Dermis blood vessel endothelial cell (primary cell): ENCODE data around the gene CCDC122. TPM values are rescaled to one million over a fixed set of nuclear protein-coding genes. Genes with fewer than 3 reads are reported as not detected.

ENCODE experiments used
- DNase-seq: peaks from one replicate; pipeline ENCODE4 v3.0.0; 2010
- total RNA-seq: library from RNA; depleted of rRNA; stranded (reverse); fragments of >200 nt; gene quantifications from 2 replicates; pipeline ENCODE4 v1.2.3, GENCODE V29; 2014

The CCDC122 gene
- total RNA-seq, 1 donor from 2014 or later: 0.68 TPM

DNA sequence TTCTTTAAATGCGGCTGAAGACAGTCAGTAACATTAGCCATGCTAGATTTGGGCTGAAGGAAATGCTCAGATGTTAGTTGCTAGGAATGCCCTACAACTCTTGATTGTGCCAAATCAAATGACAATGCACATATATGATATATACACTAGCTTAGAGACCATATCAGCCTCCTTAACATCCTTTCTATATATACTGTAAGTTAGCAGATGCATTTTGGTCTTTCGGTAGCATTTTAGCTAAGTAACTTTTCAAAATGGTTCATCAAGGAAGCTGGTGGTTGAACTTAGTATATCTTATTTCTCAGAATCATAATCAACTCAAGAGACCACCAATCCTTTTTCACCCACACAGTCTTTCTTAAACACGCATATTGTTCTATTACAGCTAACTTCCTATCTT lies 78.7 kb downstream of the CCDC122 start:
- no peak for DNase-seq

DNA sequence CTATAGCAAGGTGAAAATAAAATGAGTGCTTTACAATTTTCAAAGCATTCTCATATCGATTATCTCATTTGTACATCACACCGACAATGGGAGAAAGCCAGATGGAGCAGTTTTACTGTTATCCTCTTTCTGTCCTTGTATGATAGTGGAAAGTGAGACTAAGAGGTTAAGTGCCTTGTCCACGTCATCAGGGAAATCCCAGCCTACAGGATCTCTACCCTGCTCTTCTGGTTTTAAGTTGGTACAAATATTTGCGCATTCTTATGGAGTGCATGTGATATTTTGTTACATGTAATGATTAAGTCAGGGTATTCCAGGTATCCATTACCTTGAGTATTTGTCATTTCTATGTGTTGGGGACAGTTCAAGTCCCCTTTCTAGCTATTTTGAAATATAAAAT lies 80.3 kb downstream of the CCDC122 start:
- no peak for DNase-seq

DNA sequence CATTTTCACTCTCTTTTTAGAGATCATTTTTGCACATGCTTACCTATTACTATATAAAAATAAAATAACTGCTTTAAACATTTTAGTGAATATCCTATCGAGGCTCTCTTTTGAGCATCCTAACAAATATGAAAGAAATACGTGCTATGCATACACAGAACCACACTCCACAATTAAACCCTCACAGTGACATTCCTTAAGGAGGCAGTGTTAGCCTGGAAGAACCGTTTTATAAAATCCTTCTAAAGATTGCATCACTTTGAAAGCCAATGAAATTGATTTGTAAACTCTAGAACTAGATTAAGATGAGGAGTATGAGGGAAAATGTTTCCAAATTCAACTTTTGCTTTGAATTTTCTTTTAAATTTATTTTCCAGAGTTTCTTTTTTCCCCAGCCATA lies 81.7 kb downstream of the CCDC122 start:
- DNase-seq: no peak

DNA sequence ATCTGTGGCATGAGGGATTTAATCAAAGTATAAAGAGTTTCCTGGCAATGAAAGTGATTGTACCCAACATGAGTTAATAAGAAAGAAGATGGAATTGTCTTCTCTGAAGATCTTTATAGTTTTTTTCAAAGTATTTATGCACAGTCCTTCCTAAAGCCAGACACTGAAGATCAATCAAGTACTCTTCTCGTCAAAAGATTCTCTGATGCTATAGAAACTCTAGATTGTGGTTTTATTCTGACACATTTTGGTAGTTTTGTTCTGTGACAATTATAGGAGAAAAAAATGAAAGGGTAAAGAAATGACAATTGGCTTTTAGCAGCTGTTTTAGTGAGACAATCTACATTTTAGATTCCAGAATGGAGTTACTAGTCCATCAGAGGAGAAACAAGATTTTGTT lies 82.4 kb downstream of the CCDC122 start:
- DNase-seq: no peak

DNA sequence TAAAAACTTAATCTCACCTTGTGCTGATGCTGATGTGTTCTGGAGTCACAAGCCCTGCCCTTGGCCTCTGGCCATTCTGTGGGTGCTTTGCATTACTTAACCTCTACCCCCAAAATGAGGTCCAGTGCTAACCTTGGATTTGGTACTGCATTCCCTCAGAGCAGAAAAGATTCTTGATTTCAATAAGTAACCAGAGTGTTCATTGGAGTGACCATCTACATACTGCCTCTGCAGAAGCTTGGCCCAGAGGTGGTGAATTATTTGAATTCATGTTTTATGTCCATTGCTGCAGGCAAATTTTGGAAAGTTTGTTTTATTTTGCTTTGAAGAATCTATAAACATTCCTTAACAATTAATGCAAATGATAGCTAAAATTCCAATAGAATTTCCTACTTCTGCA lies 85.1 kb downstream of the CCDC122 start:
- no peak for DNase-seq

DNA sequence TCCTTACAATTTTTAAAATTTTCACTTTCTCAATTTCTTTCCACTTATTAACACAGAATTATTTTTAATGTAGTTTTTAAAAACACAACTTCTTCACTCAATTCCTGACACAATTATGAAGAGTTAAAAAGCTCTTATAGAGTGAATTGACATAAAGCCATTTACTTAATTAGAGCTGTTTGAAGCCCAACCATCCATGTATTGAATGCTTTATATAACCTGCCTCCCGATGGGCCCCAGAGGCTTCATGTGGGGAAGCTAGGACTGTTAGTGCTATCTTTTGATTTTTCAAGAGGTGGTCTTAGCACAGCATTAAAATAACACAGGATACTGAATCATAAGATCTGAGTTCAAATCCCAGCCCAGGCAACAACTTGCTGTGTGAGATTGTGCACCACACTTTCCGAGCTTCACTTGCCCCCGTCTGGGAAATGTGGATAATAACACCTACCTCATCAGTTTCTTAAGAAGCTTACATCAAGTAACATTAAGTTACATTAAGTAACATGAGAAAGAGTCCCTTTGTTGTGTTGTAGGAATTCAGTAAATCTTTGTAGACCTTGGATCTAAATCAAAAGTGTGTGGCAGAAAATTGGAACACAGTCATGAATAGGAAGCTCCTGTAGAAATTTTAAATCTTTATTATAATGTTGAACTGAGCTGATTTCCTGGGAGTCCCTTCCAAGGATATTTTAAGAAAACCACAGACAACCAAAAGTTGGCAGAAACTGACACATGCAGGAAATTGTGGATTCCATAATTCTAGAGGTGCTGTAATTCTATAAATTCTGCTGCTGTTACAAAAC lies 87.3 kb downstream of the CCDC122 start:
- no peak for DNase-seq

DNA sequence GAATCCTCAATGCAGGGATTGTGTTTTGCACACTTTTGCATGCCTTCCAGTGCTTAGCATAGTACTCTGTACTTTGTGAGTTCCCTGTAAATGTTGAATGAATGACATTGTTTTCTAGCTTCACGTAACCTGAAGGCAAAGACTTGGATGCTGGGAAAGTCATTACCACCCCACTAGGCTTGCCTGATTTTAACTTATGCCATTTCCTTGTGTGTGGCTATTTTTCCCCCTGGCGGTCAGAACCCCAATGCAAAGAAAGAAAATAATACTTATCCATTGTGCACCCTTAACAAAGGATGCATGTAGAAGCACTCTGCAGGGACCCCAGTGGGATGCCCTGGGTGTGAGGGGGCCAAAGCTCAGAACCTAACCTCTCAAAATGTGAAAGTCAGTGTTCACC lies 91.5 kb downstream of the CCDC122 start:
- DNase-seq: peak; percentile 15

DNA sequence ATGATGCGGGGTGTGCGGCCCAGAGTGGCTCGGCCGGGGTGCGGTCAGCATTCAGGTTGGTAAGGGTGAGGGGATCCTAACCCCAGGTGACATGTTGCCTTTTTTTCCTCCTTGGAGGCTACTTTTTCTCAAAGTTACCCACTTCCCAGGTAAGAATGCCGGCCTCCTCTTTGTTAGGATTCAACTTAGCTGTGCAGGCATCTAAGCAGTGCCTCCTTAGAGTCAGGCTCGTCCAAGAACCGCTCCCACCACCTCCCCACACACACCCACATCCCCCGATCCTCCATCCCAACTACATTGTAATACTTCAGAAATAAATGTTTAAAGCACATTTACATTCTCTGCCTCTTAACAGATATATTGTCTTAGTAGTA lies 92.0 kb downstream of the CCDC122 start:
- DNase-seq: no peak

DNA sequence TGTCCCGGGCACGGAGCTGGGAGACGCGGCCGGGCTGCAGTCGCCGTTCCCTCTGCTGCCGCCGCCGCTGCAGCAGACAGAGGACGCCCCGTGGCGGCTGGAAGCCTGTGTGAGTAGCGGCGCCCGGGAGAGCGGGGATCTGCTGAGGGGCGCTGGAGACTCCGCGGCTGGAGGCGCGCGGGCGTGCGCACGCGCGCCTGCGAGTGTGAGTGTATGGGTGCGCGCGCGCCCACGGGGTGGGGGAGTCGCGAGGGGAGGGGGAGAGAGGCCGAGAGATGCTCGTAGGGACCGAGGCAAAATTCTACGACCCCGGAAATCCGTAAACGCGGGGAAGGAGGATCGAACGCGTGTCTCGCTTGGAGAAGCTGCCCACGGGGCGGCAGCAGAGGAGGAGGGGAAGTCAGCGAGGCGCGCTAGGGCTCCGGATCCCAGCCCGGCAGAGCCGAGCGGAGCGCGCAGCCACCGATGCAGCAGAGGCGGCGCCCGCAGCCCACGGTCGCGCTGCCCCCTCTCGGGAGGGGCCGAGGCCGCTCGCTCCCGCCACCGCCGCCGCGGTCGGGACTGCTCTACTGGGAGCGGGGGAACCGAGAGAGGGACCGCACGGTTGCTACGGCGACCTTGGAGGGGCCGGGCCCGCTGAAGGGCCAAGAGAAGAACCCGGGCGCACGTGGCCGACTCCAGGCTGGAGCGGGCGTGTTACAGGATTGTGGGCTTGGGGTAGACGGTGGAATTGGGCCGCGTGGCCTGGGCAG lies 92.6 kb downstream of the CCDC122 start, which contains the start of gene ENOX1:
TSS of gene ENOX1 (minus strand) at position 207 of the 752 bp plus-strand sequence.
- DNase-seq: peak; percentile 46

DNA sequence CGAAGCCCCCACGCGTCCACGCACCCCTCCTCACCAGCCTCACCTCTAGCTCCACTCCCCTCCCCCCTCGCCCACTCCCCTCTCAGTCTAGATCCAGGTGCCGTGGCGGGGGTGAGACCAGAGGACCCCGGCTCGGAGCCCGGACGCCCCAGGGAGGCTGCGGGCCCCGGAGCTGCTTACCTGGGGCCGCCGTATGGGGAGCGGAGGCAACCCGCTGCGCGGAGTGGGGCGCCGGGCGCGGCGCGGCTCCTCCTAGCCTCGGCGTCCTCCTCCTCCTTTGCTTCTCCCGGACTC lies 93.1 kb downstream of the CCDC122 start:
- DNase-seq: no peak

Other genes with a start within 250 kb of the CCDC122 start
- 0.23 and 2.0 TPM in 2 replicates for gene ENOX1, start 92.8 kb downstream of the CCDC122 start, total RNA-seq
- 10.9 and 14.1 TPM in 2 replicates for gene LACC1, start 164 bp upstream of the CCDC122 start, total RNA-seq